HL-60 (cell line): Measurements from ENCODE around the gene GOLGA6C.

Experiments used
- POLR2AphosphoS5 ChIP-seq: IDR thresholded peaks from 2 replicates; pipeline ENCODE4 v1.6.1; 2012; ENCODE audit warnings: low read depth
- REST ChIP-seq: IDR thresholded peaks from 2 replicates; pipeline ENCODE4 v1.6.1; 2012; ENCODE audit warnings: low read depth; ENCODE audit not compliant: insufficient replicate concordance
- TF ChIP-seq, protein P1 (sequence below): IDR thresholded peaks from one replicate; pipeline ENCODE4 v1.5.1; 2011; ENCODE audit warnings: low read length, control low read depth, inconsistent platforms; ENCODE audit not compliant: insufficient read depth

GRCh38 chr15:75223688-75224087, 34.4 kb upstream of the GOLGA6C start:
- TF ChIP-seq, protein P1, sequence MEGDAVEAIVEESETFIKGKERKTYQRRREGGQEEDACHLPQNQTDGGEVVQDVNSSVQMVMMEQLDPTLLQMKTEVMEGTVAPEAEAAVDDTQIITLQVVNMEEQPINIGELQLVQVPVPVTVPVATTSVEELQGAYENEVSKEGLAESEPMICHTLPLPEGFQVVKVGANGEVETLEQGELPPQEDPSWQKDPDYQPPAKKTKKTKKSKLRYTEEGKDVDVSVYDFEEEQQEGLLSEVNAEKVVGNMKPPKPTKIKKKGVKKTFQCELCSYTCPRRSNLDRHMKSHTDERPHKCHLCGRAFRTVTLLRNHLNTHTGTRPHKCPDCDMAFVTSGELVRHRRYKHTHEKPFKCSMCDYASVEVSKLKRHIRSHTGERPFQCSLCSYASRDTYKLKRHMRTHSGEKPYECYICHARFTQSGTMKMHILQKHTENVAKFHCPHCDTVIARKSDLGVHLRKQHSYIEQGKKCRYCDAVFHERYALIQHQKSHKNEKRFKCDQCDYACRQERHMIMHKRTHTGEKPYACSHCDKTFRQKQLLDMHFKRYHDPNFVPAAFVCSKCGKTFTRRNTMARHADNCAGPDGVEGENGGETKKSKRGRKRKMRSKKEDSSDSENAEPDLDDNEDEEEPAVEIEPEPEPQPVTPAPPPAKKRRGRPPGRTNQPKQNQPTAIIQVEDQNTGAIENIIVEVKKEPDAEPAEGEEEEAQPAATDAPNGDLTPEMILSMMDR = no peak
- no peak for TF ChIP-seq POLR2AphosphoS5
- TF ChIP-seq REST = no peak
